Activated CD4-positive, alpha-beta T cell treated with anti-CD3 and anti-CD28 coated beads for 4 hours (primary cell): ENCODE data around the gene PIWIL4.
"Not testable (repeated sequence)": the region's sequence is repeated elsewhere in the genome, so short reads cannot be mapped to it uniquely, and the experiment has no call there.

Source experiments
- DNase-seq, 2 donors: peaks; one replicate each; pipeline ENCODE4 v3.0.0-alpha.2; 2020

Gene PIWIL4

GRCh38 chr11:94549146-94549545 lies 18.0 kb upstream of the PIWIL4 start:
- no peak for DNase-seq

- no peak for DNase-seq
Observed at GRCh38 chr11:94550513-94550912, 16.7 kb upstream of the PIWIL4 start.

GRCh38 chr11:94553938-94554337 lies 13.2 kb upstream of the PIWIL4 start:
- no peak for DNase-seq

GRCh38 chr11:94555752-94556329 lies 11.3 kb upstream of the PIWIL4 start:
- DNase-seq = not testable (repeated sequence)

GRCh38 chr11:94557421-94557820 lies 9.7 kb upstream of the PIWIL4 start:
- DNase-seq = no peak

- DNase-seq = no peak
Observed at GRCh38 chr11:94557992-94558391, 9.2 kb upstream of the PIWIL4 start.

GRCh38 chr11:94558468-94558867 lies 8.7 kb upstream of the PIWIL4 start:
- no peak for DNase-seq

- DNase-seq = no peak
Observed at GRCh38 chr11:94558932-94559331, 8.2 kb upstream of the PIWIL4 start.

- no peak for DNase-seq
Observed at GRCh38 chr11:94559361-94559760, 7.8 kb upstream of the PIWIL4 start.

GRCh38 chr11:94560834-94561233 lies 6.3 kb upstream of the PIWIL4 start:
- DNase-seq = no peak

GRCh38 chr11:94563176-94563847 lies 3.9 kb upstream of the PIWIL4 start:
- no peak for DNase-seq

GRCh38 chr11:94563848-94564467 lies 3.2 kb upstream of the PIWIL4 start:
- no peak for DNase-seq

GRCh38 chr11:94568200-94568599 lies 1.0 kb downstream of the PIWIL4 start:
- DNase-seq = no peak

GRCh38 chr11:94568717-94569116 lies 1.5 kb downstream of the PIWIL4 start:
- DNase-seq = no peak

GRCh38 chr11:94572975-94573374 lies 5.8 kb downstream of the PIWIL4 start:
- DNase-seq = not testable (repeated sequence)

- no peak for DNase-seq
Observed at GRCh38 chr11:94574193-94574961, 7.2 kb downstream of the PIWIL4 start.

GRCh38 chr11:94576306-94576705 lies 9.1 kb downstream of the PIWIL4 start:
- DNase-seq = no peak

- no peak for DNase-seq
Observed at GRCh38 chr11:94577841-94578240, 10.7 kb downstream of the PIWIL4 start.

- no peak for DNase-seq
Observed at GRCh38 chr11:94581926-94582325, 14.8 kb downstream of the PIWIL4 start.

GRCh38 chr11:94583213-94583865 lies 16.2 kb downstream of the PIWIL4 start:
- DNase-seq = no peak

- DNase-seq = no peak
Observed at GRCh38 chr11:94583866-94584500, 16.8 kb downstream of the PIWIL4 start.

- DNase-seq = no peak
Observed at GRCh38 chr11:94584978-94585377, 17.8 kb downstream of the PIWIL4 start.

GRCh38 chr11:94585399-94585798 lies 18.2 kb downstream of the PIWIL4 start:
- DNase-seq = no peak
